Inferior parietal cortex (tissue), 1 donor: ENCODE measurements around the gene CCDC141.

Source experiments
- DNase-seq: peaks from one replicate; pipeline ENCODE4 v3.0.0-alpha.2; 2016; ENCODE audit errors: extremely low spot score

Gene CCDC141

DNA sequence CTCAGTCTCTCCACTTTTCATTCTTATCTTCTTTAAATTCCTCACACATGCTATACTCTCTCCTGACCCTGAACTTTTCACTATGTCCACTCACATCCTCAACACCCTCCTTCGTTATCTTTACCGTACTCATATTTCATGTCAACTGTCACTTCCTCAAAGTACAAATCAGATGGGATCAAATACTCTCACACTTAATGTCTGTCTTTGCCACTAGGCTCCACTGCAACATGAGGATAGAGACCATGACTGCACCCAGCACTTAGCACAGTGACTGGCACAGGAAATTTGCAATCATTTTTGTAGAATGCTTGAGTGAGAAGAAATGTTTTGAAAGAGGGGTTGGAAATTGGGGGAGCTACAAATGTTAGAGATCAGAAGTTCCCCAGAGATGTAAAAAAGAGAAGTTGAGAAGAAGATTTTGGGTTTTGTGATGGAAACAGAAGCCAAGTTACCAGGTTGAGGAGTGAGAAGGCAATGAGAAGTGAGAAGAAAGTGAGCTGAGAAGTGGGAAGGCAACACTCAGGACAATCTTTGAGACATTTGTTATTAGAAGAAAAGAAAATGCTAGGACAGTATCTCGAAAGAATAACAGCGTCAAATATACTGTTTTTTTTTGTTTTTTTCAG is 87.0 kb downstream of the CCDC141 start:
- no peak for DNase-seq

DNA sequence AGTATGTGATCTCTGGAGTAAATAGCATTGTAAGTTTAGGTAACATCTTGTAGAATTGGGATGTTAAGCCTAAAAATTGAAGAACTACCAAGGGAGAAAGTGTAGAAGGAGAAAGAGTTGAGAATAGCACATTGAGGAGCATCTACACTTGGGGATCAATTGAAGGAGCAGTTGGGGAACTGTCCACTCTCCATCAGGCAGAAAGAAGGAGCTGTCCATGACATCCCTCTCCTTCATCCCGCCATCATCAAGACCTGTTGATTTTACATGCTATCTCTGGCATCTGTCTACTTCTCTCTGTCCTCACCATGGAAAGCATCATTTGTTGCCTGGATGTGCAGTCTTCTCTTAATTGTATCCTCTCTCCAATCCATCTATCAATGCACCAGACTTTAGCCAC is 87.8 kb downstream of the CCDC141 start:
- DNase-seq: no peak

- DNase-seq: no peak
Measured at GRCh38 chr2:178954049-178954448, 95.9 kb downstream of the CCDC141 start.

GRCh38 chr2:178951266-178952006 is 98.5 kb downstream of the CCDC141 start:
- DNase-seq: no peak

- no peak for DNase-seq
Measured at GRCh38 chr2:178949584-178949983, 100.4 kb downstream of the CCDC141 start.

DNA sequence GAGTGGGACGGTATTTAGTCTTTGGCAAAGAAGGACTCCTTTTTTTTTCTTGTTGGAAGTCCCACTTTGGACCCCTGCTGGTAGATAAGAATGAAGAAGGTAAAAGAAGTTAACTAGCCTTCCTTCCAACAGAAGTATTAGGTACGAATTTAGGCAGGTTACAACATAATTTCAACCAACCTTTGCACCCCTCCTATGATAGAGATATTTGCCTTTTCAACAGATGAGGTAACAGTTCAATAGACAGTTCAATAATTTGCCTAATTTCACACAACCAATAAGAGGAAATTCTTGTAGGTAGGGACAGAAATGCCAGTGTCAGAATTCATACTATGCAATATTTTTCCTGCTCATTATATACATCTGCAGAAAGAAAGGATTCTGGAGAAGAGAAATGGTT is 100.8 kb downstream of the CCDC141 start:
- DNase-seq: no peak

DNA sequence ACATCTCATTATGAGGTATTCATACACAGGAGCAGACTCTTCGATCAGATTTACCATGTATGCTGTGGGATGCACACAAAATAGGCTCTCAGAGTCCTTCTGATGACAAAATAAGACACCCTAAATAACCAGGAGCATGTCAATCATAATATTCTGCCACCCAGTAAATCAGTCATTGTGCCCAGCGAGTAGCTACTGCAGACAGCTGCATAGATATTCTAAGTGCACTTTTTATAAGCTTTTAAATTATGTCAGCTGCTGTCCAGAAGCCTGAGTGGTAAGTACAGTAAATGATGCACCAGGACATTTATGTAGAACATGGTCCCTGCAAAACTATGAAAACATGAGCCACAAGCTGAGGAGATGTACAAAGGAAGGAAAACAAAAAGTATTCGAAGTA is 102.9 kb downstream of the CCDC141 start:
- no peak for DNase-seq

- DNase-seq: no peak
Measured at GRCh38 chr2:178946494-178946893, 103.4 kb downstream of the CCDC141 start.

DNA sequence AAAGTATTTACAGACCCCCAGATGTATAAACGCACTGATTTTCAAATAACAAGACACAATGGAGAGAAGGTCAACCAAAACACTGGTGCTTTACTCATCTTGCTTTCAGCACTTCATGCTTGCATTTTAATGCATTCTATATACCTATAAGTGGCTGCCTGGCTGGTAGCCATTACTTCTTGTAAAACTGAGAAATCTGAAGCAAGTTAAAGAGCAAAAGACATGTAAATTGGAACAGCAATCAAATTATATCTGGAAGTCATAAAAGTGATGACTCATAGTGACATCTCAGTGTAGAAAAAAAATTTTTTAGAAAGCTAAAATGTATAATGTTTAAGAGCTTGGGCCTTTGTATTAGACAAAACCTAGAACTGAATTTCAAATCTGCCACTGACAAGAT is 106.2 kb downstream of the CCDC141 start:
- no peak for DNase-seq

DNA sequence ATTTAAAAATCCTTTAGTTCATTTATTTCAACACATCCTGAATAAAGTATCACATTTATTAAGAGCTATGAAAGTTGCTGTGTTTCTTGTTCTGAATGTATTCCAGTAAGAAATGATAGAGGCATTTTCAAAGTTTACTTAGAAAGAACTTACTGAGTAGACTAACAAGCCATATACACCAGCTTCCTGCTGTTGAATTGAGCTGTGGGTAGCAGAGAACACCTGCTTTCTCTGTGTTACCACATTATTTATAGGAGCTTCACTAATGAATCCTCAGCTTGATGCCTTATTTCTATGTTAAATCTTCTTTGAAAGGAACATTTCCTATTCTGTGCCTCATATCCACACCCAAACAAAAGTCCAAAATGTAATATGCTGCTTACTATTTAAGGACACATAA is 115.4 kb downstream of the CCDC141 start:
- DNase-seq: no peak

DNA sequence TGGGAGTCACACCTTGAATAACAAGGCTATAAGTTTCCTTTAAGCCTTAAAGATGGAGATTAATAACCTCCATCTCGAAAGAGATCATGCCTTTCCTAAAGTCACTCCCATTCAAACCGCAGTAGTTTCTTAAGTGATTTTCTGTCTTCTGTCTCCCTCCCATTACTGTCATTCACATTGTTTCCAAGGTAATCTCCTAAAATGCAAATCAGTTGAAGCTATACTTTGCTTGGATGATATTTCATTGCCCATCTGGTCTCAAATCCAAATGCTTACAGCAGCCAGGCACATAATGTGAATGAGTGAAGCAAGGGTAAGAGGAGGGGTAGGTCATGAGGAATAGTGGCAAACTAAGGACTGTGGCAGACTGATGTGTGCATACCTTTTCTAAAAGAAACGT is 116.4 kb downstream of the CCDC141 start:
- DNase-seq: no peak

DNA sequence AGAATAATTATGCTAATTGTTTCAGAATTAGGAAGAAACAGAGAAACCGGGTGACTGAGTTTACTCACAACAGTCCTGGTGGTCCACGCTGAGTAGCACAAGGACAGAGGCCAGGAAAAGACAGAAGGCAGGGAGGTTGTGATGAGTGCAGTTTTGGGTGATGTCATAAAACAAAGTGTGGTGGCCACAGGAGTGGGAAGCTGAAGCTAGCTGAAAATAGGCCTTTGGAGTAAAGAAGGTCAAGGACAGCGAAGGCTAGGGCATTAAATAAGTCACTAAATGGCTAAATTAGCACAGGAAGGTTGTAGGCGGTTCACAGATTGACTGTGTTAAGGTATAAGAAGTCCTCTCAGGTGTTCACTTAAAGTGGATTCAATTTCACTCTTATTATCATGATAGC is 121.9 kb downstream of the CCDC141 start:
- DNase-seq: no peak

DNA sequence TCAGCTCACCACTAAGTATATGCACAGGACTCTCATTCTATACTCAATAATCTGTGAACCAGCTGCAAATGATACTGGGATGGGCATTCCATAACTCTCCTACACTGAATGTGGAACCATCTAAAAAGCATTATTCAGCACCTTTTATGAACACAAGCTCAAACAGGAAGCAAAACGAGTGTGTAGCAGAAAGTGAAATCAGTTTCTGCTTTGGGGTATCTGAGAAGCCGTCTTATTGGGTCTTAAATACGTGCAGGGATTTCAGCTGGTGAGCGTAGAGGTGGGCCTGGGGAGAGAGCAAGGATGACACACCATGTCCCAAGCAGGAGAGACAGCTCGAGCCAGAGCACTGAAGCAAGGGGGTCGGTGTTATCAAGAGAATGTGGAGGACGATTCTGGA is 122.8 kb downstream of the CCDC141 start:
- no peak for DNase-seq

- no peak for DNase-seq
Measured at GRCh38 chr2:178924817-178925216, 125.1 kb downstream of the CCDC141 start.

DNA sequence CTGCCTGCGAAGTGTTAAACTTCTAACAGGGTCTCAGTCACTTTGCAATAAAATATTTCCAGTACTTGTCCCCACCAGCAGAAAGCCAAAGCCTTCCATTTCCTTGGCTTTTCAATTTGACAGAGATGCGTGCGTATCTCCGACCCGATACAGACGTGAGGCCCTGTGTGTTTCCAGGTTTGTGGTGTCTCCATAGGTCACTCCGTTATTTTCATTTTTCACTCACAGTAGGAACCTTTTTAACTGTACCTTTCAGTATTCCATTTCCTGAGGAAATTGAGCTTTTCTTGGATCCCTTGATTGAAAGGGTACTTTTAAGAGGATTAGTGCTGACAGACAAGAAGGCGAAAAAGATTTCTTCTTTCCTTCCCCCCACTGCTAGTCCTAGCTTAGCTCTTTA is 126.4 kb downstream of the CCDC141 start:
- no peak for DNase-seq

- DNase-seq: no peak
Measured at GRCh38 chr2:178920916-178921513, 128.9 kb downstream of the CCDC141 start.

DNA sequence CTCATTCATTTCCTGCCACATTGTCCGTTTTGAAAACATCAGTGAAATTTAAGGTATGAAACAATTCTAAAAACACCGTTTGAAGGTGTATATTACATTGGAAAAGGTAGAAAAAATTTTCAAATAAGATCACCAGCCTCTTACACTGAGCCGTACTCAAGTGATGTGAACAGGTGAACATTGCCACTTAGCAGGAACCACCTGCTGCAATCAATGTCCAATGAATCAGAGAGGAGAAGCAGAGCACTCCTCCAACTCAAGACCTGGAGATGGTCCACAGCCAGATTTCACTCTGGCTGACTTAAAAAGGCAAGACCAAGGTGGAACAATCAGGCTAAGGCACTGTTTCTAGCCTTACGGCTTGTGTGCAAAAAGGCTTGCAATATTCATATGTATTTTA is 132.4 kb downstream of the CCDC141 start:
- DNase-seq: no peak

DNA sequence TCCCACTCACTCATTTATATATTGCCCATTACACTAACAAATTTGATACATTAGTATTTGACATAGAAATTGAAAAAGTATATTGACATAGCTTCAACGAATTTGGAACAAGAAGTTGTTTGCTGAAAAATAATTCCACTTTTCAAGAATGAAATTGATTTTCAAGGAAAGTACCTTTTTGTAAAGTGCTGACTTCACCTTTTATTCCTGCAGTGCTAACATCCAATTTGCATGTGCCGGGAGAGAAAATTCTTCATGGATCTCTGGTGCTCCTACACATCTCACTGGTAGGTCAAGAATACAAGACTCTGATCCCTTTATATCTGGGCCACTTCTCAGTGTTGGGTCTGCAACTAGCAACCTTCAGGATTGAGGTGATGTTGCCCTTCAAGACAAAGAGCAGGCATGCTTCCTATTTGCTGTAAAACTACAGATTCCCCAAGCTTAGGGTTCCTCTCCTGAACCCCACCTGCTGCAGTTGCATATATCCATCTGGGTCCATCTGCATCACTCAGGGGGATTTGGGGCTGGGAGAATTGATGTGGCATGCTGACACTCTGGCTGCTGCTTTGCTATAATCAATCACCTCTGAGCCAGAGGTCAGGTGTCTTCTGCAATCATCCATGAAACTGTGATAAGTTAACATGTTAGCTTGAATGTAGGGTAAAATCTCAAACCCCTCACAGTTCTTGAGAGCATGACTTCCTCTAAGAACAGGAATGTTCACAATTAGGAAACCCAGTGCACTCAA is 134.3 kb downstream of the CCDC141 start:
- no peak for DNase-seq

DNA sequence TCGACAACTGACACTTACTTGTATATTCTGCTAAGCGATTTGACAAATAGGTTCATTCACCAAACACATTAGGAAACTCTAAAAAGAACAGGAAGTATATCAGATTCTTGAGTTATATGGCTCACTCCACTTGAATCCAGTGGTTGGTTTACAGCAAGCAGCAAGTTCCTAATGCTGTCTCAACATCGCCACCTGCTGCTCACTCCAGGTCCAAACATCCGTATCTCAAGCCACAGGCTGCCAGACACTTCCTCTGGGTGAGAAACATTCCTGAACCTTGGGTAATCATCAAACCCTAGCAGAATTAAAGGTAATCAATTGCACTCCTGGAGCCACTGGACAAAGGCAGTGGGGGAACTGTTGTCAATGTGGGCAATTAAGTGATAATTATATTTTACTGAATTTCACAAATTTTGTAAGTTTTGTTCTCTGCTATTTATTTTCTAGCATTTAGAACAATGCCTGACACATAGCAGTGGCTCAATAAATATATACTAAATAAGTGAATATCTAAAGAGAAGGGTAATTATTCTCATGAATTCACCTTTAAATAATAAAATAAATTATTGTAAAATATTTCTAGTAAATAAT is 135.6 kb downstream of the CCDC141 start:
- peak; percentile 90 for DNase-seq

DNA sequence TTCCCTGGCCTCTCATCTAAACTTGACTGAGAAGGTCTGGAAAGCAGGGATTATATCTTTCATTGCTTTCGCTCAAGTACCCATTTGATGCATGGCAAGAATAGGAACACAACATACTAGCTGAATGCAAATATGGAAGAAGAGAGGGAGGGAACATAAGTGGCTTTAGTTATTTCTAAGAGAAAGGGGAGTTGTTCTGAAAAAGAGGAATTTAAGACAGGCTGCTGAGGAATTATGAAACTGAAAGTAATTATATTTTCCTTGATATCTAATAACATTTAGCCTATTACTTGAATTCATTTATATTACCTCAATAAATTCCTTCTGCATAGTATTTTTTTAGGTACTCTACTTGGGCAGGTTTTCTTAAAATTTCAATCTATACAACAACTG is 136.9 kb downstream of the CCDC141 start:
- no peak for DNase-seq

- DNase-seq: no peak
Measured at GRCh38 chr2:178912416-178913048, 137.4 kb downstream of the CCDC141 start.

GRCh38 chr2:178911039-178911438 is 138.9 kb downstream of the CCDC141 start:
- no peak for DNase-seq
